ENCODE results near the gene FIGNL1.

DNA sequence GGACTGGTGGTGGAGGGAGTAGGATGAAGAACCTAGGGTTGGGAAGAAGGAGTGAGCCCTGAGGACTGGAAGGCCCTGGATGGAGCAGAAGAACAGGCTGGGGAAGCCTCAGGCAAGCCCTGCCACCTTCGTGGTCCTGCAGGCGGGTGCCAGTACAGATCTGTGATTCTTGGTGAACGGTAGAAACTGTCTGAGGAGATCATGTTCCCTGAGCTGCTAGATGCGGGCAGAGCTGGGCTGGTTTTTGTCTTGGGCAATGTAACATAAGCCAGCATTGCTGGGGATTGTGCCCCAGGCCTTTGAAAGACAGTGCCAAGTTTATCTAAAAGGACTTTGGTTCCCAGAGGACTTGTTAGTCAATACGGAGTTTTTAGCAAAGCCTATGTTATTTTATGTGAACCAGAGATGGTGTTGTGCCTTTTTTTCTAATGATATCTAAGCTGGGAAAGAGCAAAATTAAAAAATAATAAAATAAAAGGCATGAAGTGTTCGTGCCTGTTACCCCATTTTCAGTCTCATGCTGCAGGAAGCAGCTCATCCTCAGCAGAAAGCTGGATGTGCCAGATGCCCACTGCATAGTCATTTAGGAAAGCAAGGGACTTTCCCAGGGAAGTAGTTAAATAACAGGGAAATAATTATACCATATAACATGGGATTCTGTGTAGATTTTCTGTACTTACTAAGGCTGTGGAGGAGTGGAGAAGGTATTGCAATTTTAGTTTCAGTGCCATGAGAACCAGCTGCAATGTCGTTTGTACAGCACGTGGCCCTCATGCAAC, 24.4 kb upstream of the FIGNL1 start:
- TF ChIP-seq, protein P1, sequence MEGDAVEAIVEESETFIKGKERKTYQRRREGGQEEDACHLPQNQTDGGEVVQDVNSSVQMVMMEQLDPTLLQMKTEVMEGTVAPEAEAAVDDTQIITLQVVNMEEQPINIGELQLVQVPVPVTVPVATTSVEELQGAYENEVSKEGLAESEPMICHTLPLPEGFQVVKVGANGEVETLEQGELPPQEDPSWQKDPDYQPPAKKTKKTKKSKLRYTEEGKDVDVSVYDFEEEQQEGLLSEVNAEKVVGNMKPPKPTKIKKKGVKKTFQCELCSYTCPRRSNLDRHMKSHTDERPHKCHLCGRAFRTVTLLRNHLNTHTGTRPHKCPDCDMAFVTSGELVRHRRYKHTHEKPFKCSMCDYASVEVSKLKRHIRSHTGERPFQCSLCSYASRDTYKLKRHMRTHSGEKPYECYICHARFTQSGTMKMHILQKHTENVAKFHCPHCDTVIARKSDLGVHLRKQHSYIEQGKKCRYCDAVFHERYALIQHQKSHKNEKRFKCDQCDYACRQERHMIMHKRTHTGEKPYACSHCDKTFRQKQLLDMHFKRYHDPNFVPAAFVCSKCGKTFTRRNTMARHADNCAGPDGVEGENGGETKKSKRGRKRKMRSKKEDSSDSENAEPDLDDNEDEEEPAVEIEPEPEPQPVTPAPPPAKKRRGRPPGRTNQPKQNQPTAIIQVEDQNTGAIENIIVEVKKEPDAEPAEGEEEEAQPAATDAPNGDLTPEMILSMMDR (conservative IDR thresholded peaks at IDR 0.05) = no peak
- TF ChIP-seq EZH2 (IDR thresholded peaks at IDR 0.05; ENCODE audit: low read depth) = no peak

Measured in PC-9 (cell line).